ENCODE data around the gene WBP2.
"Not testable (repeated sequence)": the region's sequence is repeated elsewhere in the genome, so short reads cannot be mapped to it uniquely, and the experiment has no call there.

Gene WBP2

DNA sequence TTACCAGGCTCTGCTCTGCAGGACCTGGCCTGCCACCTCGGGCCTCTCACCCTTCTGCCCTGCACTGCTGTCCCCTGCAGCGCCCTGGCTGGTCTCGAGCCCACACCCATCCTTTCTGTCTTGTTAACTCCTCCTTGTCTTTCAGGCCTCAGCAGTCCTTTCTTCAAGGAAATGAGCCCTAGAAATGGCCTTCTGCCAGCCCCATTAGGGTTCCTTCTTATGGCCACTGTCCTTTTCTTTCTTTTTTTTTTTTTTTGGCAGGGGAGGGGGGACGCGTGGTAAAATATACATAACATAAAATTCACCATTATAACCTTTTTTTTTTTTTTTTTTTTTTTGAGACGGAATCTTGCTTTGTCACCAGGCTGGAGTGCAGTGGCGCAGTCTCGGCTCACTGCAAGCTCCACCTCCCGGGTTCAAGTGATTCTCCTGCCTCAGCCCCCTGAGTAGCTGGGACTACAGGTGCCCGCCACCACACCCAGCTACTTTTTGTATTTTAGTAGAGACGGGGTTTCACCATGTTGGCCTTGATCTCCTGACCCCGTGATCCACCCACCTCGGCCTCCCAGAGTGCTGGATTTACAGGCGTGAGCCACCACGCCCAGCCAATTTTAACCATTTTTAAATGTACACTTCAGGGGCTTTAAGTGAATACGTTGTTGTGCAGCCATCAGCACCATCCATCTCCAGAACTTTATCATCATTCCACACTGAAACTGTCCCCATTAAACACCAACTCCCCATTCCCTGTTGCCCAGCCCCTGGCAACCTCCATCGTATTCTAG lies 10.5 kb upstream of the WBP2 start:
- not testable (repeated sequence) for DNase-seq

GRCh38 chr17:75864887-75865286 lies 9.8 kb upstream of the WBP2 start:
- not testable (repeated sequence) for DNase-seq

DNA sequence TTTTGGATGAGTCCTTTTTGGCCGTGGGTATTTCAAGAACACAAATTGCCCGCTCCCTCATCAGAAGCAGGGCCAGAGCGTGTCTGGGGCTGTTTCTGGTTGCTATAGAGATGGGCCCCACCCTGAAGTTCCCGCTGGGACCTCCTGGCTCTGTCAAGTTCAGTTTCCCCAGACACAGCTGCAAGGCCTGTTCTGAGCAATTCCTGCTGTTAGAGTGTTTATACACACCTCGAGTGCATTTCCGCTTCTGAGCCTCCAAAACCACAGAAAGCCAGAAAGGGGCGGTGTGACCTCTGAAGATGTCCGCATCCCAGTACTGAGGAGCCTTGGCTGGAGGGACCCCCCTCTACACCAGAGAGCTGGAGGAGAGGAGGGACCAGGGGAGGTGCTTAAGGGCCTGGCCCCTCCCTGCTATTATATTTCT lies 9.3 kb upstream of the WBP2 start:
- DNase-seq, result no peak

DNA sequence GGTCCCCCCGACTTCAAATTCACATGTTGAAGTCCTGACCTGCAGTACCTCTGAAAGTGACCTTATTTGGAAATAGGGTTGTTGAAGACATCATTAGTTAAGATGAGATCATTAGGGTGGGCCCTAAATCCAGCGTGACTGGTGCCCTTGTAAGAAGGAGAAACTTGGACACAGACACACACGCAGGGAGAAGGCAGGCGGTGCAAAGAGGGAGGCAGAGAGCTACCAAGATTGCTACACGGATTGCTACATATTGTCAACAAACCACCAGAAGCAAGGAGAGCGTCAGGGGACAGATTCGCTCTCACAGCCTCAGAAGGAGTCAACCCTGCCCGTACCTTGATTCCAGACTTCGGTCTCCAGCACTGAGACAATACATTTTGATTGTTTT lies 6.8 kb upstream of the WBP2 start:
- DNase-seq, result no peak

GRCh38 chr17:75859358-75859757 lies 4.2 kb upstream of the WBP2 start:
- DNase-seq, result not testable (repeated sequence)

DNA sequence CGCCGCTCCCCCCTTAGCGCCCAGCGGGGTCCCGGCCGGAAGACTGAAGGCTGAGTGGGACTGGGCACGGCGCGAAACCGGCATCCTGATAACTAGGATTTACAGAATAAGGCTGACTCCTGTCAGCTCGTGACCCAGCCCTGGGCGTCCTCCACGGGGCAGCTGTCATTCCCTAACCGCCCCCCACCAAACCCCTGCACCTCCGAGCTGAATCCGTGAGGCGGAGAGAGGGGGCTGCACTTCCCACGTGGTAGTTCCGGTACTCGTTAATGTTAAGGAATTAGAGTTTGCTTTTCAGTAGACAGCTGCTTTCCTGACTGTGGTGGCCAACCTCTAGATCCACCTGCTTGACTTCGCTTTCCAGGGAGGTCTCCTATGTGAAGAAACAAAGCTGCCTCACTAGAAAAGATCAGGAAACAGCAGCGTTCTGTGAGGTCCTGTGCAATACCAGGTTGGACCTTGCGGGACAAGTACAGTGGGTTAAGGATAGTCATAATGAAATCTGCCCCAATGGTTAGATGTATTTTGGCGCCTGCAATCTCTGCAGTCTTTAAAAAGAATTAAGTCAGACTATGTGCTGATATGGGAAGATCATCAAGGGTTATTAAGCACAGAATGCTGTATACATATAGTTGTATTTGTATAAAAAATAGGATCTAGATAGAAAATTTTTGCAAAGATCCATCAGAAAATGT lies 1.1 kb upstream of the WBP2 start:
- DNase-seq, result peak in 1 of 2 experiments; percentile 56

- no peak for DNase-seq
Observed at GRCh38 chr17:75854881-75855309, 240 bp downstream of the WBP2 start.

GRCh38 chr17:75854101-75854748 lies 910 bp downstream of the WBP2 start:
- no peak for DNase-seq

DNA sequence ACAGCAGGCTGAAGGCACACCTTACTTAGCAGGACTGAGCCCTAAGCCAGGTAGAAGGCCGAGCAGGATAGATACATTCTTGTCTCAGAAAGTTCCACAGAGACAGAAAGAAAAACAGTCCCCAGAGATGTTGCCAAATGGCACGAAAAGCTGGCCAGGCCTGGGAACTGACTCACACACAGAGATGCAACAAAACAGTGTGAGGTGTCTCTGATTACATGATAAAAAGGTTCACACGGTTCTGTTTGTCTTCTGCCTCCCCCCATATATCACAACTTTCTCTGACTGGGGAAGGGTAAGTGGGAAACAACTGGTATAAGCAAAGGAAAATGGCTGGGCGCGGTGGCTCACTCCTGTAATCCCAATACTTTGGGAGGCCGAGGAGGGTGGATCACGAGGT lies 1.7 kb downstream of the WBP2 start:
- DNase-seq, result no peak

DNA sequence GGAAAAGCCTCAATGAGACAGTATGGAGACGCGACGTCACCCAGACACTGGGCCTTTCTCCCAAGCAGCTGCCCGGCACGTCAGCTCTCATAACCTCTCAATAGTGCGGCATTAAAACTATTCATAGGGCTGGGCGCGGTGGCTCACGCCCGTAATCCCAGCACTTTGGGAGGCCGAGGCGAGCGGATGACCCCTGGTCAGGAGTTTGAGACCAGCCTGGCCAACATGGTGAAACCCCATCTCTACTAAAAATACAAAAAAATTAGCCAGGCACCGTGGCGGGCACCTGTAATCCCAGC lies 3.5 kb downstream of the WBP2 start:
- DNase-seq, result not testable (repeated sequence)

GRCh38 chr17:75850928-75851692 lies 4.0 kb downstream of the WBP2 start:
- DNase-seq, result no peak

- DNase-seq, result no peak
Observed at GRCh38 chr17:75849724-75850123, 5.4 kb downstream of the WBP2 start.

DNA sequence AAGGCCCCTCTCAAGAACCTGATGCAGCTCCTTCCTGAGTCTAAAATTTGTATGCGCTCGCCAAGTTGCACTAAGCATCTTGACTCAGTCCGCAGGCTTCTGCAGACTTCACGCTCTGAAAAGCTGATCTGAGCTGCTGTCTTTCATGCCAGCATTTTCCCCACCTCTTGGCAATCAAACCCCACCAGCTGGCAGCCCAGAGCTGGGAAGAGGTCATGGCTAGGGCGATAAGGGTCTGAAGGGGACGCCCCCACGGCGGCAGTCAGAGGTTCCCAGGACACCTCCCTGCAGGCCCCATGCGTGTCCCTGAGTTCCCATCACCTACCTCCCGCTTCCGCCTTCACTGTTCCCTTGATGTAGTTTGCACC lies 5.9 kb downstream of the WBP2 start:
- DNase-seq, result no peak

GRCh38 chr17:75848523-75849278 lies 6.4 kb downstream of the WBP2 start:
- DNase-seq, result peak; percentile 27 to 84

- DNase-seq, result no peak
Observed at GRCh38 chr17:75847614-75848522, 7.3 kb downstream of the WBP2 start.

- no peak for DNase-seq
Observed at GRCh38 chr17:75846692-75847613, 8.2 kb downstream of the WBP2 start.

DNA sequence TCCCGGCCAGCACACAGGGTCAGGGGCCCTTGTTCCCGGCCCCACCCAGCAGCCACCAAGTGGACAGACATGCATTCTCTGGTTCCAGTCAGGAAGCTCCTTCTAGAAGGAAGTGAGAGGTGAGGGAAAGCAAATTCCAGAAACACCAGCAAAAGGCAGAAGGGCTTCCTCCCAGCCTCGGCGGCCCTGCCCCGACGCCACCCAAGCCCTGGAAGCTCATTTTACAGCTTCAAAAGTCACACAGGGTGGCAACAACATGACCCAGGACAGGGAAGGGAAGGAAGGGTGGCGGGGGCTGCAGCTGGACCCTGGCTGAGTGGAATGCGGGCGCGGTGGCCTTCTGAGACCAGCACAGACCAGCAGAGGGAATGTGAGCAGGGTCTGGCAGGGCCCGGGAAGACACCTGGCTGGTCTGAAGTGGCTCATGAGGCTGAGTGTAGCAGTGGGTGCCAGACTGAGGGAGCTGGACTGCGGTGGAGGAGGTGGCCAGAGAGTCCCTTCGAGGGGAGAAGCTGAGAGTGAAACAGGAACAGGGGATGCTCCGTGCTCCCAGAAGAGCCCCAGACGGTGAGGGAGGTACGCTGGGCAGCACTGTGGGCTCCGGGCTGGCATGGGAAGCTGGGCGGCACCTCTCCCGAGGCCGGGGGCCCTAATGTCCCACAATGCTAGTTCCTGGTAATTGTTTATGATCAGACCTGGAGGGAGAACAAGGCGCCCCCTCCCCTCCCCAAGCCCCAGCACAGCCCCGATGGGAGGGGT lies 9.0 kb downstream of the WBP2 start:
- no peak for DNase-seq

DNA sequence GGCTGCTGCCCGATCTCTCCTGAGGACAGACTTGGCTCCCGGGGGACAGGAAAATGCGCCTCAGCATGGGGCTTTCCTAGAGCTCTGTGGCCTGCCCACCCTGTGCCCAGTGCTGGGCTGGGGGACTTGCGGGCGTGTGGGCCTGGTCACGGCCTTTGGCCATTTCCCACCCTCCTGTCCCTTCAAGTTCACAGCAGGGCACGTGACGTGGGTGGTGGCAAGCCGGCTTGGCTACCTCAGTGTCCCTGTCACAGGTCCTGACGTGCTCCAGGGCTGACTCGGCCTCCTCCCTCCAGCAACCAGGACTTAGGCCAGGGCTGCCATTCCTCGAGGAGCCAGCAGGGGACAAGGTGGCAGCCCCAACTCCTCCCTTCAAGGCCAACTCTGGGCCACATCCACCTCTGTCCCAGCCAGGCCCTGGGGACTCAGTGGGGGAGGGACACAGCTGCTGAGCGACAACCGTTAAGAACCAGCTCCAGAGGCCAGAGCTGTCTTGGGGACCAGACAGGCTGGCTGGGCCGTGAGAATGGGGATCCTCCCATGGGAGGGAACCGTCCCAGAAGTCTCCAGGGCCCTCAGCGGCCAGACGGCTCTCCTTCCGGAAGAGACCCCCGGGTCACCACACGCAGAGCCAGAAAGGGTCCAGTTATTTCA lies 9.9 kb downstream of the WBP2 start:
- DNase-seq, result peak; percentile 27 to 74

GRCh38 chr17:75844530-75845057 lies 10.5 kb downstream of the WBP2 start:
- no peak for DNase-seq
